DND-41 (cell line): ENCODE measurements around the gene UBFD1.

Experiments used
- EZH2 ChIP-seq: IDR thresholded peaks from 3 replicates; pipeline ENCODE4 v1.6.1; 2012; ENCODE audit warnings: borderline replicate concordance, low read depth, mild to moderate bottlenecking, moderate library complexity, low read length, inconsistent platforms; ENCODE audit not compliant: severe bottlenecking
- TF ChIP-seq, protein P1 (sequence below): IDR thresholded peaks from 2 replicates; pipeline ENCODE4 v1.5.1; 2012; ENCODE audit warnings: borderline replicate concordance, low read length, moderate library complexity, mild to moderate bottlenecking; ENCODE audit not compliant: poor library complexity, severe bottlenecking; ENCODE audit errors: extremely low read depth

DNA sequence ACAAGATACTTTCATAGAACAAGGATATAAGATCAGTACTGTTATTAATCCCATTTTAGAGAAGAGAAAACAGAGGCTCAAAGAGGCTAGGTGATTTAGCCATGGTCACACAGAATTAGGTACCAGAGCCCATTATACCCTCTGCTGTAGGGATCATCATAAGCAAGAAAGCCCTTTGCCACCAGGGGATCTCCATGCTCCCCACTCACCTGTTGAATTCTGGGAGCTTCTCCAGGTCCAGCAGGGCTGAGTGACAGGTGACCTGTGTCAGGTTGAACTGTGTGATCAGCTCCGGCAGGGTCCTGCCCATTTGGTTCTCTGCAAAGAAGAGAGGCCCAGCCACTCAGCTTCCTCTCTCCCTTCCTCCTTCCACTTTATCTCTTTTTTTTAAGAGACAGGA is 25.1 kb upstream of the UBFD1 start:
- TF ChIP-seq, protein P1, sequence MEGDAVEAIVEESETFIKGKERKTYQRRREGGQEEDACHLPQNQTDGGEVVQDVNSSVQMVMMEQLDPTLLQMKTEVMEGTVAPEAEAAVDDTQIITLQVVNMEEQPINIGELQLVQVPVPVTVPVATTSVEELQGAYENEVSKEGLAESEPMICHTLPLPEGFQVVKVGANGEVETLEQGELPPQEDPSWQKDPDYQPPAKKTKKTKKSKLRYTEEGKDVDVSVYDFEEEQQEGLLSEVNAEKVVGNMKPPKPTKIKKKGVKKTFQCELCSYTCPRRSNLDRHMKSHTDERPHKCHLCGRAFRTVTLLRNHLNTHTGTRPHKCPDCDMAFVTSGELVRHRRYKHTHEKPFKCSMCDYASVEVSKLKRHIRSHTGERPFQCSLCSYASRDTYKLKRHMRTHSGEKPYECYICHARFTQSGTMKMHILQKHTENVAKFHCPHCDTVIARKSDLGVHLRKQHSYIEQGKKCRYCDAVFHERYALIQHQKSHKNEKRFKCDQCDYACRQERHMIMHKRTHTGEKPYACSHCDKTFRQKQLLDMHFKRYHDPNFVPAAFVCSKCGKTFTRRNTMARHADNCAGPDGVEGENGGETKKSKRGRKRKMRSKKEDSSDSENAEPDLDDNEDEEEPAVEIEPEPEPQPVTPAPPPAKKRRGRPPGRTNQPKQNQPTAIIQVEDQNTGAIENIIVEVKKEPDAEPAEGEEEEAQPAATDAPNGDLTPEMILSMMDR = no peak
- TF ChIP-seq EZH2 = no peak
